ENCODE results near the gene RAB26.

- no peak for TF ChIP-seq CTCF (IDR thresholded peaks at IDR 0.05)
- TF ChIP-seq EP300 (IDR thresholded peaks at IDR 0.05), result no peak
Observed at GRCh38 chr16:2121853-2122252, 26.6 kb upstream of the RAB26 start.
